HG03097 (cell line): Measurements from ENCODE around the gene LHX2.
A peak's percentile ranks its signal among the peaks of the same experiment; 100 is the strongest.

ENCODE experiments used
- ATAC-seq: cut with Tn5 transposase; IDR thresholded peaks from one replicate; pipeline ENCODE4 v1.9.1; 2021; ENCODE audit not compliant: unreplicated experiment, low FRiP score

Gene LHX2

DNA sequence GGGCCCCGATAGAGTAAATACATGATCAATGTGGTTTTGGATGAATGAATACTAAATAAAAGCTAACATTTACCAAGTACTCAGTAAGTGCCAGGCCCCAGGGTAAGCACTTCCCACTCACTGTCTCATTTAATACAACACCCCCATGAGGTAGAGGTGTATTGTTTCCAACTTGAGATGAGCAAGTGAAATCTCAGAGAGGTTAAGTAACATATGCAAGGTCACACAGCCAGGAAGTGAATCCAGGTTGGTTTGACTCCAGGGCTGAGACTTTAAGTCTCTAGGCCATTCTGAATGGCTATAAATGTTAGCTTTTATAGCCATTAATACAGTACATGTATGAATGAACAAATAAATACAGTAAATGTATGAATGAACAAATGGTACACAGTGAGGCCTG is 39.4 kb downstream of the LHX2 start:
- no peak for ATAC-seq

DNA sequence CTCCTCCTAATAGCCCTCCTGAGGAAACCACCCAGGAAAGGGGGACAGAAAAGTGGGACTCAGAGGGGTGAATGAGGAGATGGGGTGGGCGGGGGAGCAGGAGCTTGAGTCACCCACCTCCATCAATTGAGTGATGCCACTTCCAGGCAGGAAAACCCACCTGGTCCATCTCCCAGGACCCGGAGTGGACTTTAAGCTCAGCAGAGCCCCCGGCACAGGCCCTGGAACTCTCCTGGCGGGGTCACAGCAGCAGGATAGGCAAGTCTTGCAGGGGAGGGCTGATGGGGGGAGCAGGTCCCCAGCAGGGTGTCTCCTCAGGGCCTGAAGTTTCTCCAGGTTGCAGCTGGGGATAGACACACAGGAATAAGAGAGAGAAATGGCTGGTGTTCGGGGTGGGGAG is 40.8 kb downstream of the LHX2 start:
- no peak for ATAC-seq

DNA sequence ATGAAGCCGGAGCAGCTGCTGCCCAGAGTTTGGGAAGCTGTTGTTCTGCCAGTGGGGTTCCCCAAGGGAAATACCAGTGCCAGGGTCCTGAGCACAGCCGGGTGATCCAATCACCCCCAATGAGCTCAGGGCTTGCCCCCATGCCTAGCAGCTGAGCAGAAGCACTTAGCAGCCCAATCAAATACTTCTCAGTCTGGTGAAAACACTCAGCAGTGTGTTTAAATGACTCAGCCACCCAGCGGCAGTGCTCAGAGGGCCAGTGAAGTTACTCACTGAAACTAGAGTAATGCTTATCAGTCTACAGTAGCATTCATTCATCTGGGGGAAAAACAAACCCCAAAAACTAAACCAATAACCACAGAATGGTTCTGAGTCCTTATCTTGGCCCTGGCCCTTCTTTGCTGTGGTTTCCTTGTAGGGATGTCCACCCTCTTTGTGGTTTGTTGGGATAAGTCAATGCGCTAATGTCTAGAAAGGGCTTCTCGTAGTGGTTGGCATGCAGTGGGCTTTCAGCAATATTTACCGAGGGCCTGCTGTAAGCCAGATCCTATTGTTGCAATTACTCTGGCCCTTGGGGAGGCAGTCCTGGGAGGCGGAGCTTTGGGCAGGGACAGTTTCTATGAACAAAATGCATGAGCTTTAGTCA is 43.1 kb downstream of the LHX2 start:
- peak; percentile 92 for ATAC-seq

DNA sequence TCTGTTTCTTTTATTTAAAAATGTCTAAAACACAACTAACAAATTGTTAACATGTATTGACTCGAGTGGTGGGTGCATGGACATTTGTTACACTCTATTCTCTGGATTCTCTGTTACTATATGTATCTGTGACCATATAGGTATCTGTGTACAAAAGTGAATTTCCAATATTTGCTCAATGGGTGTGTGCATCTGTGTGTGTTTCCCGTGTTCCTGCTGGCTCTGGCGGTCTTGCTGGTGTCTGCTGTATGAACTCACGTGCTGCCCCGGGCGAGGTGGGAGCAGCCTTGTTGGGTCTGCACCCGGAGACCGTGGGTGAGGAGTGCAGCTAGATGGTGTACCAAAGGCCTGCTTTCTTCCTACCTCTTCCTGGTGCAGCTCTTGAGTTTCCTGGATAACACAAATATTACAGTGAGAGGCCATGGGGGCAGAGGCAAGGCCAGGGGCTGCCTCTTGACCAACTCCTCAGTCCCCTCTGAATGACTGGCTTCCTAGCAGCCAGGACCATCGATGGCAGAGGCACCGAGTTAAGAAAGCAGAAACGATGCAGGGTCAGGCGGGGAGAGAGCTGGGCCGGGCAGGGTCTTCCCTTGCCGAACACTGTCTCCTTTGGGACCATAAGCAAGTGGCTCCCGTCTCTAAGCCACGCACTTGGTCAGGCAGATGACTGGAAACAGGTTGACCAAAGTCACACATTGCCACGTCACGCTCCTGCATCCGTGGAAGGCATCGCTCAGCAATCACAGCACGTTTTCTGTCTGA is 49.5 kb downstream of the LHX2 start:
- no peak for ATAC-seq

DNA sequence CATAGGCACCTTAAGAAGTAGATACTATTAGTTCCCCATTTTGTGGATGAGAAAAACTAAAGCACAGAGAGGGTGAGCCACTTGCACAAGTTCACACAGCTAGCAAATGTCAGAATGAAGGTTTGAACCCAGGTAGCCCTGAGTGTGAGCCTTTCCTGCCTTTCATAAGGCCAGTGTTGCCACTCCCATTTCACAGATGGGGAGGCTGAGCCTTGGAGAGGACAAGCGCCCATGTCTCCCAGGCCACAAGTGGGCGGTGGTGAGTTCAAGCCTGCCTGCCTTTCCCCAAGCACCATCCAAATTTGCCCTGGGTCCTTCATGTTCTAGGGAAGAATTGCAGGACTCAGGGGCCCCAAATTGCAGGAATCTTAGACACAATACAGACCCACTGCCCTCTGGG is 50.6 kb downstream of the LHX2 start:
- no peak for ATAC-seq

DNA sequence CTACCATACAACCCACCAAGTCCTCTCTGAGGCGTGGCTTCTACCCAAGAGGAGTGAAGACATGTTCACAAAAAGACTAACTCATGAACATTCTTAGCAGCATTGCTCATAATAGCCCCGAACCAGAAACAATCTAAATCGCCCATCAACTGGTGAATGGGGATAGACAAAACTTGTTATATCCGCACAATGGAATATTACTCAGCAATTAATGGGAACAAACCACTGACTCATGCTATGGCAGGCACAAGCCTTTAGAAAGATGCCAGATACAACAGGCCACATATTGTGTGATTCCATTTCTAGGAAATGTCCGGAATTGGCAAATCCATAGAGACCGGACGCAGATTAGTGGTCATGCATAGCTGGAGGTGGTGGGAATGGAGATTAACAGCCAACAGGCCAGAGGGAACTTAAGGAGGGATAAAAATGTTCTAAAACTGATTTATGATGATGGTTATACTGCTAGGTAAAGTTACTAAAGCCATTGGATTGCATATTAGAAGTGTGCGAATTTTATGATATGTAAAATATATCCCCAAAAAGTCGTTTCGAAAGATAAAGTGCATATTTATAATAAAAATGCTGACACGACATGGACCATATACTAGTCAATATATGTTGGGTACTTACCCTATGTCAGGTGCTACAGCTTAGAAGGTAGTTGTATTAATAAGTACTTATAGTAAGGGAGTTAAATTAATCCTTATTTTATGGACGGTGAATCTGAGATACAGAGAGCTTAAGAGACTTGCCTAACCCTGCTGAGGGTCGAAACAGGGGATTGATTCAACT is 55.4 kb downstream of the LHX2 start:
- no peak for ATAC-seq

DNA sequence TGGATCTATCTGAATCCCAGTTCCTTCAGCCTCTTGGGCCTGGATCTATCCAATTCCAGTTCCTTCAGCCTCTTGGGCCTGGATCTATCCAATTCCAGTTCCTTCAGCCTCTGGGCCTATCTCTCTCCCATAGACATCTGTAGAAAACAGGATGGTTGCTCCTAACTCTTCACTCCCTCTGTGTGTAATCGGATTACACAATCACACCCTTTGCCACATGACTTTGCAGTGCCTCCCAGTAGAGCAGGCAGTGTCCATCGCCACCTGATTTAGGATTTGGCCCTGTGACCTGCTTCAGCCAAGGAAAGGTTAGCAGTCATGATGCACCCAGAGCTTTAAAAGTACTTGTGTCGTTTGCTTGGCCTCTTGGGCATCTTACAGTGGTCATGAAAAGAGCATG is 56.7 kb downstream of the LHX2 start:
- ATAC-seq: no peak

DNA sequence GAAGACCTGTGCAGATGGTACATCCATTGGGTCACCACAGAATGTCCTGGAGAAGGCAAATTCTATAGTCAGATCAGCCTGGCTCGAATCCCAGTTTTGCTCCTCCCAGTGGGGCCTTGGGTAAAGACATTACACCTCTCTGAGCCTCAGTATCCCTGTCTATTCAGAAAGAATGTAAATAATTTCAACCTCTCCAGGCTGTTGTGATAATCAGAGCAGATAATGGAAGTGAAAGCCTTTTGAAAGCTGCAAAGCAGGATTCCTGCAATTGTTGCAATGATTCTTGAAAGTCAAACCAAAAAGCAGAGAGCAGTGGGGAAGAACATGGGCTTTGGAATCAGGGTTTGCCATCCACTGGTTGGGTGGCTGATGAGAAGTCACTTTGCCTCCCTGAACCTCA is 63.2 kb downstream of the LHX2 start:
- ATAC-seq: no peak

DNA sequence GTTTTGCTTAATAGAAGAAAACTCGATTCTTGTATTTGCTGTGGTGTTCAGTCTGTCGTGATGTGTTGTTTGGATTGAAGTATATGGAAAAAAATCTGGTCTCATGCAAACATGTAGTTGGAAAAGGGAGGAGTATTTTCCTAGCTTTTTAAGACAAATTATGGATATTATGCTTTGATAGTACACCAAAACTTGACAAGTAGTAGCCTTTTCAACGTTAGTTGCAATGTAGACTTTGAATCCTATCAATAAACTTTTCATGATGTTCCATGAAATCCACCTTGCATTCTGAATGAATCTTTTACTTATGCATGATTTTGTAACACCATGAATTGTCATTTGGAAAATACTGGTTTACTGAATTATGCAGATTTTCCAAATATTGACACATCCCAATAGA is 64.2 kb downstream of the LHX2 start:
- no peak for ATAC-seq

DNA sequence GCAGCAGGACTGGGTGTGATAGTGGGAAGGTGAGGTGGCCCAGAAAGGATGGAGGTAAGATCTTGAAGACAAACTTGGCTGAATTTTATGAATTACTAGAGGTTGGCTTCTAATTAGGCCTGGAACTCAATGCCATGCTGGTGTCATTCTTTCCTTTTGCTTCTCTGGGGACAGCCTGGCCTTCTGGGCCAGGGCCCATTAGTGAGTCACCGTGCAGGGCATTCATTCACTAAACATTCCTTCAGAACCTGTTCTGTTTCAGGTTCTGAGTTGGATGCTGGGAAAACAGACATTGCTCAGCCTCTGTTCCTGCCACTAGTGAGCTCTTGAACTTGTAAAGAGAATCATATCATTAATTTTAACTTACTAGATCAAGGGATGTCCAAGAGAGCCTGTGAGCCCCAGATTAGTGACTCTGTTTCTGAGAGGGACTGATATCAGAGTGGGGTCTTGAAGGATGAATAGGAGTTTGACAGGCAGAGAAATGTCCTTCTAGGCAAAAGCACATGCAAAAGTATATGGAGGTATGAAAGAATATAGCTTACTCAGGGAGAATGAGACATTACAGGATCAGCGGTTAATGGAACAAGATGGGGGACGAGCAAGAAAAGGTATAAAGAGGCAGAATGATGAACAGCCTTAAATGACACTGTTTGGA is 66.5 kb downstream of the LHX2 start:
- ATAC-seq: no peak

DNA sequence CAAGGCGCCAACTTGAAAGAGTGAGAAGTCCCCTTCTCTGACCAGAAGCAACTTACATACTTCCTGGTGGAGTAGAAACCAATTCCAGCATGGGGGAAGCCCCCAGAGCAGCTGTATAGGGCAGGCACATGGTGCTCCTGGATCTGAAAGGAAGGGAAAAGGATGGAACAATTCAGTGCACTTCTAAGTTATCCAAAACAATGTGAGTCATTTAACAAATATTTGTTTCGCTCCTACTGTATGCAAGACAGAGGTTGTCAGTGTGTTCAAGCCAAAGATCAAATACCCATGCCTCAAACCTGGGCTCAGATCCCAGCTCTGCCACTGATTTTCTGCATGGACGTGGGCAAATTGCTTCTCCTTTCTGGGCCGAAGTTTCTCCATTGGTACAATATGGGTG is 67.1 kb downstream of the LHX2 start:
- no peak for ATAC-seq

DNA sequence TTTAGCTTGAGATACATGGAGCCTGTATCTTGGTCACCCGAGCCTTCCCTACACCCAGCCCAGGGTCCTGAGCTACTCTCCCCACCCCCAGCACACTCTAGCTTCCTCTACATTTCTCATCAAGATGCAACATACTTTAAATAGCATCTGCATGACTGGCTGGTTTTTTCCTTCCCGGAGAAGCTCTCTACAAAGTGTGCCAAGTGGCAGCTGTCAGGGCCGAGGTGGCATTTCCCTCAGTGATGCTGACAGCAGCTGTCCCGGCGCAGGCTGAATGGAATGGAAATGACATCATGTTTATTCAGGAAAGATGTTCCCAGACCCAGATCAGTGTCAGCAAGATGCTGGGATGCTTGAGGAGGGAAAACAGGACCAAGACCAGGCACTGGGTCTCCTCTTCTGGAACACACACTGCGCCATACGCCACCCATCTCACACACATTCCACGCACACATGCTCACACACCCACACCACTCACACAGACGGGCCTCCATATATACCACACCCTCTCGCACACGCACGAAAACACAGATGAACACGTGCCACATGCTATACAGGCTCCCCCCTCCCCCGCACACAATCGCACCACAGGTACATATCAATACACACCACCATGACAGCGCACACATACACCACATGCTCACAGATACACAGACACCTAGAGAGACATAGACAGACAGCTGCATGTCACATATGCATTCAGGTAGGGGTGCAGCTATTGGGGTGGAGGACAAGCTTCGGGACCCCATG is 67.8 kb downstream of the LHX2 start:
- no peak for ATAC-seq

DNA sequence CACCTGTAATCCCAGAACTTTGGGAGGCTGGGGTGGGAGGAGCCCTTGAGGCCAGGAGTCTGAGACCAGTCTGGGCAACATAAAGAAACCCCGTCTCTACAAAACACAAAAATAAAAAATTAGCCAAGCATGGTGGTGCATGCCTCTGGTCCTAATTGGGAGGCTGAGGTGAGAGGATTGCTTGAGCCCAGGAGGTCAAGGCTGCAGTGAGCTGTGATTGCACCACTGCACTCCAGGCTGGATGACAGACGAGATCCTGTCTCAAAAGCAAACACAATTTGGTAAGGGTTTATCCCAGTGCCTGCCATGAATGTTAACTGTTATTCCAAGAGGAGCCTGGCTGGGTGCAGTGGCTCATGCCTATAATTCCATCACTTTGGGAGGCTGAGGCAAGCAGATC is 71.1 kb downstream of the LHX2 start:
- ATAC-seq: no peak
